ENCODE results near the gene DBNDD1. TPM values are rescaled to one million over a fixed set of nuclear protein-coding genes. Genes with fewer than 3 reads are reported as not detected.

DBNDD1 gene
- total RNA-seq, 4 donors from 2014 or later = 1.1 to 4.1 (median 3.5) TPM

DNA sequence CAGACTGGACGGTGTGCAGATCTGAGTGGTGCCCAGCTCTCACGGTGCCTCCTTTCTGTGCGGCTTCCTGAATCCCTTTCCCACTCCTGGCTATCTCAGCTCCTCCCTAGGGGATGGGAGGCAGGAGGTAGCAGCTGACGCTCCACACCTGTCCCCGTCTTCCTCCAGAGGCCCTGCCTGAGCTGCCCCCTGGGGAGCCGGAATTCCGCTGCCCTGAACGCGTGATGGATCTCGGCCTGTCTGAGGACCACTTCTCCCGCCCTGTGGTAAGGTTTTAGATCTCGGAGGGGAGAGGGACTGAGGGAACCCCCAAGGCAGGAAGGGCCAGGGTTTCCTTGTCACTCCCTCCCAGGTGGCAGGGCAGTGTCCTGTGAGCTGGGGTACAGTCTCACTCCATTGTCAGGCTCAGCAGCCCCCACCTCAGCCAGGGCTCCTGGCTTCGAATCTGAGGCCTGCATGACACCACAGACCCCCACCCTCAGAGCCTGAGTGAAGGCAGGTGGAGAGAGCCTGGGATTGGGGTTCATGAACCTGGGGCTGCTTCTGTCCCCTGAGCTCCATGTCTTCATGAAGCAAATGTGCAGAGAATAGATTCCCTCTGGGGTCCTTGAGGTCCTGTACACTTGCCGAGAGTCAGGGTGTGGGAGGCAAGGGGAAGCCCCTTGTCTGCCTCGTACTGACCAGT lies 64.1 kb downstream of the DBNDD1 start:
- no peak overlapping the region for H3K4me3 ChIP-seq
- WGBS, 2 donors (ENCODE audit: low coverage in 1 of 2) = 77% methylated on average over 5 of the region's 15 CpGs; no CpG with 5 or more reads in 1 of the 2 donors

More for the DNA sequence above, 64.1 kb downstream of the DBNDD1 start:
- TF ChIP-seq POLR2AphosphoS5 (IDR thresholded peaks at IDR 0.05) (no peak), POLR2A (IDR thresholded peaks at IDR 0.05) (no peak), EP300 (IDR thresholded peaks at IDR 0.05) (no peak)
- TF ChIP-seq, protein P1, sequence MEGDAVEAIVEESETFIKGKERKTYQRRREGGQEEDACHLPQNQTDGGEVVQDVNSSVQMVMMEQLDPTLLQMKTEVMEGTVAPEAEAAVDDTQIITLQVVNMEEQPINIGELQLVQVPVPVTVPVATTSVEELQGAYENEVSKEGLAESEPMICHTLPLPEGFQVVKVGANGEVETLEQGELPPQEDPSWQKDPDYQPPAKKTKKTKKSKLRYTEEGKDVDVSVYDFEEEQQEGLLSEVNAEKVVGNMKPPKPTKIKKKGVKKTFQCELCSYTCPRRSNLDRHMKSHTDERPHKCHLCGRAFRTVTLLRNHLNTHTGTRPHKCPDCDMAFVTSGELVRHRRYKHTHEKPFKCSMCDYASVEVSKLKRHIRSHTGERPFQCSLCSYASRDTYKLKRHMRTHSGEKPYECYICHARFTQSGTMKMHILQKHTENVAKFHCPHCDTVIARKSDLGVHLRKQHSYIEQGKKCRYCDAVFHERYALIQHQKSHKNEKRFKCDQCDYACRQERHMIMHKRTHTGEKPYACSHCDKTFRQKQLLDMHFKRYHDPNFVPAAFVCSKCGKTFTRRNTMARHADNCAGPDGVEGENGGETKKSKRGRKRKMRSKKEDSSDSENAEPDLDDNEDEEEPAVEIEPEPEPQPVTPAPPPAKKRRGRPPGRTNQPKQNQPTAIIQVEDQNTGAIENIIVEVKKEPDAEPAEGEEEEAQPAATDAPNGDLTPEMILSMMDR (IDR thresholded peaks at IDR 0.05) = no peak
- no peaks in the 10 kb centered on the region for H3K27me3 ChIP-seq
- H3K9me3 ChIP-seq = no peaks in the 10 kb centered on the region
- no peak overlapping the region for H3K27ac ChIP-seq
- ATAC-seq = no peak
- peaks cover 0 to 65% of the 10 kb centered on the region in 2 donors for H3K36me3 ChIP-seq
- peaks cover 0 to 2% (median 0%) of the 10 kb centered on the region in 3 donors for H3K4me1 ChIP-seq

Other genes with a start within 250 kb of the DBNDD1 start
- 1 to 10 TPM in 1 of 4 donors, under 1 TPM in 3; 0.54 to 7.1 (median 0.76) TPM for gene FANCA, start 202.8 kb downstream of the DBNDD1 start, total RNA-seq
- 1 to 10 TPM in 3 of 4 donors, under 1 TPM in 1; 0.27 to 3.6 (median 2.0) TPM for gene SPIRE2, start 191.0 kb downstream of the DBNDD1 start, total RNA-seq
- 100 to 1,000 TPM; 118 to 165 (median 134) TPM for gene TCF25, start 145.9 kb downstream of the DBNDD1 start, total RNA-seq
- gene MC1R, start 100.6 kb downstream of the DBNDD1 start, total RNA-seq = 1 to 10 TPM; 1.0 to 7.3 (median 3.6) TPM
- gene TUBB3, start 96.1 kb downstream of the DBNDD1 start, total RNA-seq = 10 to 100 TPM in 2 of 4 donors, 1 to 10 TPM in 2; 5.3 to 11.8 (median 9.1) TPM
- gene DEF8, start 70.7 kb downstream of the DBNDD1 start, total RNA-seq = 100 to 1,000 TPM in 1 of 4 donors, 10 to 100 TPM in 3; 86.3 to 116 (median 90.1) TPM
- not detected for gene PRDM7, start 57.9 kb upstream of the DBNDD1 start, total RNA-seq